Endothelial cell of umbilical vein (primary cell): ENCODE measurements around the gene GNAS. TPM values are rescaled to one million over a fixed set of nuclear protein-coding genes. Genes with fewer than 3 reads are reported as not detected.

ENCODE experiments used
- BruUV-seq: library from RNA; stranded (reverse); fragments of 400-500 nt; replicated peaks from 2 replicates; lab custom pipeline; 2021; lab: Mats Ljungman, UMichigan
- CTCF ChIA-PET: fragments of 300-600, 350-600 bp; sonication (Branson Sonifier 250); formaldehyde crosslinking; loops from one replicate; lab custom pipeline; 2021; ENCODE audit warnings: antibody characterized with exemption, inconsistent platforms; lab: Charles Lee
- POLR2A ChIA-PET: fragments of 300-600, 350-600 bp; sonication (Branson Sonifier 250); formaldehyde crosslinking; loops from one replicate; lab custom pipeline; 2021; ENCODE audit warnings: antibody characterized with exemption, inconsistent platforms; lab: Charles Lee
- DNase-seq: peaks from one replicate; pipeline ENCODE4 v3.0.0-alpha.2; 2011; ENCODE audit warnings: low read depth, low spot score
- FAIRE-seq: peaks from 2 replicates; lab custom pipeline; 2011; peaks lifted over from hg19 to GRCh38; lab: Jason Lieb, UNC
- H2AFZ ChIP-seq: 2 replicates; pipeline ENCODE4 v1.6.0; 2012; ENCODE audit warnings: low read depth, low read length, control low read depth, inconsistent platforms
- H3K27ac ChIP-seq: 2 replicates; pipeline ENCODE4 v1.5.1; 2011; ENCODE audit warnings: low read depth, mild to moderate bottlenecking, control low read depth, low read length, moderate library complexity; ENCODE audit not compliant: insufficient read depth
- H3K27me3 ChIP-seq, 2 experiments: 2 replicates each; pipeline versions ENCODE4 v1.6.0 to v1.6.1; 2011; ENCODE audit warnings: low read length in 2 of 2, mixed read lengths in 1 of 2; ENCODE audit not compliant: control insufficient read depth in 2 of 2, insufficient read depth in 2 of 2
- H3K36me3 ChIP-seq, 2 experiments: 2 replicates in 1 of 2; 3 replicates in 1 of 2; pipeline ENCODE4 v1.5.1; 2011; ENCODE audit warnings: low read length in 2 of 2, mild to moderate bottlenecking in 1 of 2, moderate library complexity in 1 of 2; ENCODE audit not compliant: control insufficient read depth in 2 of 2, insufficient read depth in 2 of 2; ENCODE audit errors: extremely low read depth in 1 of 2
- H3K4me1 ChIP-seq: 3 replicates; pipeline ENCODE4 v1.5.1; 2011; ENCODE audit warnings: mild to moderate bottlenecking, low read length; ENCODE audit not compliant: control insufficient read depth, insufficient read depth; ENCODE audit errors: extremely low read depth
- H3K4me2 ChIP-seq: 2 replicates; pipeline ENCODE4 v1.6.1; 2011; ENCODE audit warnings: low read length, control low read depth, mixed read lengths; ENCODE audit not compliant: insufficient read depth
- H3K4me3 ChIP-seq, 3 experiments: fragments of 200-600 bp in 1 of 3; sonication (generic), shearing (Covaris generic) in 1 of 3; replicated peaks in 1 of 3; 2 replicates each; pipeline ENCODE4 v1.5.1; 2011 to 2016; ENCODE audit warnings: control low read depth in 3 of 3, low read length in 3 of 3, mild to moderate bottlenecking in 2 of 3, inconsistent platforms in 1 of 3, low read depth in 1 of 3, moderate library complexity in 1 of 3; ENCODE audit not compliant: insufficient read depth in 1 of 3
- H3K79me2 ChIP-seq: 2 replicates; pipeline ENCODE4 v1.6.0; 2012; ENCODE audit warnings: low read length, inconsistent platforms; ENCODE audit not compliant: control insufficient read depth, insufficient read depth
- H3K9ac ChIP-seq: replicated peaks from 2 replicates; pipeline ENCODE3; 2011; ENCODE audit warnings: low read length, control low read depth; ENCODE audit not compliant: insufficient read depth; ENCODE audit errors: extremely low read depth
- H3K9me1 ChIP-seq: replicated peaks from 3 replicates; pipeline ENCODE4 v1.6.0; 2011; ENCODE audit warnings: mild to moderate bottlenecking, low read length; ENCODE audit not compliant: control insufficient read depth, insufficient read depth; ENCODE audit errors: extremely low read depth
- H3K9me3 ChIP-seq: replicated peaks from 2 replicates; pipeline ENCODE4 v1.5.1; 2012; ENCODE audit warnings: low read length, inconsistent platforms; ENCODE audit not compliant: control insufficient read depth, insufficient read depth
- H4K20me1 ChIP-seq: replicated peaks from 2 replicates; pipeline ENCODE3; 2011; ENCODE audit warnings: mild to moderate bottlenecking, low read length; ENCODE audit not compliant: control insufficient read depth, insufficient read depth; ENCODE audit errors: extremely low read depth
- FOS ChIP-seq: IDR thresholded peaks from 2 replicates; pipeline ENCODE4 v1.6.1; 2011; ENCODE audit warnings: mild to moderate bottlenecking, low read length, moderate library complexity, borderline replicate concordance; ENCODE audit not compliant: insufficient read depth
- GATA2 ChIP-seq: IDR thresholded peaks from 2 replicates; pipeline ENCODE4 v1.7.0; 2011; ENCODE audit warnings: low read depth, mild to moderate bottlenecking, moderate library complexity, mixed read lengths, low read length; ENCODE audit not compliant: insufficient read length, insufficient read depth
- JUN ChIP-seq: IDR thresholded peaks from 2 replicates; pipeline ENCODE4 v1.6.1; 2011; ENCODE audit warnings: borderline replicate concordance, low read depth; ENCODE audit not compliant: insufficient read length, insufficient read depth
- MYC ChIP-seq: IDR thresholded peaks from one replicate; pipeline ENCODE4 v1.6.1; 2011; ENCODE audit warnings: mild to moderate bottlenecking, low read depth, low read length
- dilution Hi-C: fragments of 300-500 bp; cut with MboI; formaldehyde crosslinking; loops from one replicate; pipeline ENCODE4 v1.15.0; 2019; ENCODE audit warnings: low sequenced_read_pairs; ENCODE audit not compliant: extremely low pct_ligation_motif_present
- intact Hi-C: fragments of 100-400 bp; cut with micrococcal nuclease; formaldehyde crosslinking; loops from one replicate; pipeline ENCODE4 v1.10.0; 2022
- polyA plus RNA-seq, 4 experiments: library from polyadenylated mRNA; depleted of rRNA in 3 of 4; stranded (reverse) in 3 of 4; unstranded in 1 of 4; fragments of >200 nt; gene quantifications; 2 replicates each; pipeline versions ENCODE4 v1.2.1 to v1.2.3, GENCODE V29; 2011 to 2012; ENCODE audit warnings: missing spikeins in 1 of 4
- total RNA-seq: library from RNA; stranded (reverse); gene quantifications from 2 replicates; pipeline ENCODE4 v1.2.3, GENCODE V29; 2021
- TF ChIP-seq, protein P1 (sequence below): IDR thresholded peaks from 2 replicates; pipeline ENCODE4 v1.6.1; 2011; ENCODE audit not compliant: insufficient read depth, insufficient read length
- TF ChIP-seq, protein P2 (sequence below), 2 donors: IDR thresholded peaks; 1 replicate in 1 of 2; 2 replicates in 1 of 2; pipeline ENCODE4 v1.5.1; 2011; ENCODE audit warnings: low read length in 2 of 2, mild to moderate bottlenecking in 2 of 2, moderate library complexity in 2 of 2, control low read depth in 1 of 2, inconsistent platforms in 1 of 2, low read depth in 1 of 2; ENCODE audit not compliant: insufficient read depth in 1 of 2; ENCODE audit errors: extremely low read depth in 1 of 2

GNAS gene
- total and polyA plus RNA-seq, 2 donors (not counting 3 experiments of a cell fraction or from before 2014, with no cell fraction given): 1,141 to 1,882 TPM

DNA sequence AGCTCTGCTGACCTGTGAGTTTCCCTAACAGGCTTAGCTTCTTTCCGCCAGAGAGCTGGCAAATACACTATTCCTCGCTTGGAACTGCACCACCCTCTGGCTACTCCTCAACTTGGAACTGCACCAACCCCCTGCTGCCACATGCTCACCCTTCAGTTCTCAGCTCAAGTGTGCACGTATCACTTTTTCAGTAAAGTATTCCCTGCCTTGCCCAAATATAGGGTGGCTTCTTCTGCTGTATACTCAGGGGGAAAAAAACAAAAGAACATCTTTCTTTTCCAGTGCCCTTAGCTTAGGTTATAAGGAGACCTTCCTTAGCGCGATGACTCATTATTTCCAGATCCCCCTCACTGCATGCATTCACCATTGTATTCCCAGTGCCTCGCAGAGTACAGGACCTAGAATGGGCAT lies 23.0 kb upstream of the GNAS start:
- intact Hi-C loops (no loop called here), dilution Hi-C loops (loop anchor here (25.0 kb wide), 2 partner anchors 217 to 592 kb away; partner anchors contain the start of gene ANKRD60)
- ChIA-PET POLR2A (no interaction called here), CTCF (interaction anchor here (1.5 kb wide), 1 partner anchor 667 kb away, joined by 3 read pairs; no protein-coding TSS in a partner anchor)
- Histone ChIP-seq H2AFZ (no peak overlapping the region), H3K36me3 (no peaks in the 10 kb centered on the region), H3K27ac (no peak overlapping the region), H3K9ac (no peak overlapping the region), H3K4me2 (no peak overlapping the region), H3K4me3 (no peak overlapping the region), H3K79me2 (no peaks in the 10 kb centered on the region), H3K4me1 (no peaks in the 10 kb centered on the region), H3K9me1 (no peaks in the 10 kb centered on the region), H3K27me3 (peaks cover 0 to 6% of the 10 kb centered on the region in 2 experiments), H4K20me1 (no peaks in the 10 kb centered on the region), H3K9me3 (no peaks in the 10 kb centered on the region)
- FAIRE-seq: no peak
- no peak for DNase-seq
- TF ChIP-seq JUN (peak; percentile 17), GATA2 (no peak), FOS (no peak), MYC (no peak)
- TF ChIP-seq, protein P1, sequence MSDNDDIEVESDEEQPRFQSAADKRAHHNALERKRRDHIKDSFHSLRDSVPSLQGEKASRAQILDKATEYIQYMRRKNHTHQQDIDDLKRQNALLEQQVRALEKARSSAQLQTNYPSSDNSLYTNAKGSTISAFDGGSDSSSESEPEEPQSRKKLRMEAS: no peak
- TF ChIP-seq, protein P2, sequence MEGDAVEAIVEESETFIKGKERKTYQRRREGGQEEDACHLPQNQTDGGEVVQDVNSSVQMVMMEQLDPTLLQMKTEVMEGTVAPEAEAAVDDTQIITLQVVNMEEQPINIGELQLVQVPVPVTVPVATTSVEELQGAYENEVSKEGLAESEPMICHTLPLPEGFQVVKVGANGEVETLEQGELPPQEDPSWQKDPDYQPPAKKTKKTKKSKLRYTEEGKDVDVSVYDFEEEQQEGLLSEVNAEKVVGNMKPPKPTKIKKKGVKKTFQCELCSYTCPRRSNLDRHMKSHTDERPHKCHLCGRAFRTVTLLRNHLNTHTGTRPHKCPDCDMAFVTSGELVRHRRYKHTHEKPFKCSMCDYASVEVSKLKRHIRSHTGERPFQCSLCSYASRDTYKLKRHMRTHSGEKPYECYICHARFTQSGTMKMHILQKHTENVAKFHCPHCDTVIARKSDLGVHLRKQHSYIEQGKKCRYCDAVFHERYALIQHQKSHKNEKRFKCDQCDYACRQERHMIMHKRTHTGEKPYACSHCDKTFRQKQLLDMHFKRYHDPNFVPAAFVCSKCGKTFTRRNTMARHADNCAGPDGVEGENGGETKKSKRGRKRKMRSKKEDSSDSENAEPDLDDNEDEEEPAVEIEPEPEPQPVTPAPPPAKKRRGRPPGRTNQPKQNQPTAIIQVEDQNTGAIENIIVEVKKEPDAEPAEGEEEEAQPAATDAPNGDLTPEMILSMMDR (IDR thresholded peaks at IDR 0.05; ENCODE audit: extremely low read depth in 1 of 2, insufficient read depth in 1 of 2, low read depth in 1 of 2, low read length in 2 of 2): no peak
- BruUV-seq: no TSS peak
